ENCODE results near the gene EPB41L3. TPM values are rescaled to one million over a fixed set of nuclear protein-coding genes. Genes with fewer than 3 reads are reported as not detected.

Gene EPB41L3
- total RNA-seq, 1 experiment from 2014 or later: 0.34 TPM

DNA sequence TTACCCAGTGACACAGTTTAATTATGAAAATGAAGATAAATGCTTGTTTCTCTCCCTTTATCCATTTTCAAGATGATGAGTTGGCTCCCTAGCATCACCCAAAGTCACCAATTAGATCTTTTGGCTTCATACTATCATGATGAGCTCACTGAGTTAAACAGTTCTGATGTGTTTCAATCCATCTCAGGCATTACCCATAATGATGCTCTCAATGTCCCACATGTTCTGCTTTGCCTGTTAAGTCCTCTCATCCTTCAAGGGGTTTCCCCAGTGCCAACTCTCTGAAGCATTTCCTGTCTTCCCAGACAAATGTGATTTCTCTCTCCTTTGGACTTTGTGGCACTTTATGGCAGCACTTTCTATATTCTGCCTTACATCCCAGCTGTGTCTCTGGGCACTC lies 92.6 kb downstream of the EPB41L3 start:
- Histone ChIP-seq H4K20me1 (ENCODE audit: insufficient read depth) (no peaks in the 10 kb centered on the region), H3K4me2 (ENCODE audit: low read length) (no peak overlapping the region), H3K9me2 (ENCODE audit: insufficient read depth) (no peaks in the 10 kb centered on the region), H3K4me3 (replicated peaks in 1 of 2; ENCODE audit: low read depth in 1 of 2, low read length in 2 of 2) (no peak overlapping the region), H3K79me2 (ENCODE audit: insufficient read depth, low read length) (no peaks in the 10 kb centered on the region), H3K27ac (ENCODE audit: low read depth, low read length) (no peak overlapping the region), H3K36me3 (ENCODE audit: control insufficient read depth in 1 of 2, insufficient read depth in 2 of 2, low read length in 2 of 2) (no peaks in the 10 kb centered on the region), H3K27me3 (ENCODE audit: insufficient read depth, low read length) (no peaks in the 10 kb centered on the region), H3K9me3 (ENCODE audit: control insufficient read depth in 1 of 2, insufficient read depth in 1 of 2, low read depth in 1 of 2, low read length in 2 of 2) (peaks cover 4 to 34% of the 10 kb centered on the region in 2 experiments; a peak in 2 of 4 replicates), H2AFZ (ENCODE audit: low read depth, low read length, poor library complexity, severe bottlenecking) (no peak overlapping the region), H3K9ac (ENCODE audit: low read length) (no peak overlapping the region), H3K4me1 (ENCODE audit: control insufficient read depth in 1 of 2, insufficient read depth in 2 of 2, low read length in 2 of 2) (no peaks in the 10 kb centered on the region)
- DNase-seq (ENCODE audit: low read depth, low spot score) (no peak), ATAC-seq (no peak)
- ChIA-PET POLR2A (no interaction called here), RAD21 (ENCODE audit: low non-redundant PET in 1 of 2, low total read pairs in 2 of 2, uncharacterized antibody in 2 of 2, unreplicated experiment in 2 of 2) (no interaction called here), CTCF (no interaction called here)
- intact Hi-C loops (cut with micrococcal nuclease): no loop called here
- TF ChIP-seq, protein P1, sequence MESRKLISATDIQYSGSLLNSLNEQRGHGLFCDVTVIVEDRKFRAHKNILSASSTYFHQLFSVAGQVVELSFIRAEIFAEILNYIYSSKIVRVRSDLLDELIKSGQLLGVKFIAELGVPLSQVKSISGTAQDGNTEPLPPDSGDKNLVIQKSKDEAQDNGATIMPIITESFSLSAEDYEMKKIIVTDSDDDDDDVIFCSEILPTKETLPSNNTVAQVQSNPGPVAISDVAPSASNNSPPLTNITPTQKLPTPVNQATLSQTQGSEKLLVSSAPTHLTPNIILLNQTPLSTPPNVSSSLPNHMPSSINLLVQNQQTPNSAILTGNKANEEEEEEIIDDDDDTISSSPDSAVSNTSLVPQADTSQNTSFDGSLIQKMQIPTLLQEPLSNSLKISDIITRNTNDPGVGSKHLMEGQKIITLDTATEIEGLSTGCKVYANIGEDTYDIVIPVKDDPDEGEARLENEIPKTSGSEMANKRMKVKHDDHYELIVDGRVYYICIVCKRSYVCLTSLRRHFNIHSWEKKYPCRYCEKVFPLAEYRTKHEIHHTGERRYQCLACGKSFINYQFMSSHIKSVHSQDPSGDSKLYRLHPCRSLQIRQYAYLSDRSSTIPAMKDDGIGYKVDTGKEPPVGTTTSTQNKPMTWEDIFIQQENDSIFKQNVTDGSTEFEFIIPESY (IDR thresholded peaks at IDR 0.05; ENCODE audit: extremely low read depth, insufficient replicate concordance, low read length): no peak
- no peak for TF ChIP-seq CEBPB (IDR thresholded peaks at IDR 0.05; ENCODE audit: low read depth)
- no peak for TF ChIP-seq FOSL1 (IDR thresholded peaks at IDR 0.05; ENCODE audit: low read depth)
- TF ChIP-seq, protein P2, sequence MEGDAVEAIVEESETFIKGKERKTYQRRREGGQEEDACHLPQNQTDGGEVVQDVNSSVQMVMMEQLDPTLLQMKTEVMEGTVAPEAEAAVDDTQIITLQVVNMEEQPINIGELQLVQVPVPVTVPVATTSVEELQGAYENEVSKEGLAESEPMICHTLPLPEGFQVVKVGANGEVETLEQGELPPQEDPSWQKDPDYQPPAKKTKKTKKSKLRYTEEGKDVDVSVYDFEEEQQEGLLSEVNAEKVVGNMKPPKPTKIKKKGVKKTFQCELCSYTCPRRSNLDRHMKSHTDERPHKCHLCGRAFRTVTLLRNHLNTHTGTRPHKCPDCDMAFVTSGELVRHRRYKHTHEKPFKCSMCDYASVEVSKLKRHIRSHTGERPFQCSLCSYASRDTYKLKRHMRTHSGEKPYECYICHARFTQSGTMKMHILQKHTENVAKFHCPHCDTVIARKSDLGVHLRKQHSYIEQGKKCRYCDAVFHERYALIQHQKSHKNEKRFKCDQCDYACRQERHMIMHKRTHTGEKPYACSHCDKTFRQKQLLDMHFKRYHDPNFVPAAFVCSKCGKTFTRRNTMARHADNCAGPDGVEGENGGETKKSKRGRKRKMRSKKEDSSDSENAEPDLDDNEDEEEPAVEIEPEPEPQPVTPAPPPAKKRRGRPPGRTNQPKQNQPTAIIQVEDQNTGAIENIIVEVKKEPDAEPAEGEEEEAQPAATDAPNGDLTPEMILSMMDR (IDR thresholded peaks at IDR 0.05 in 2 of 3, conservative IDR thresholded peaks at IDR 0.05 in 1 of 3; ENCODE audit: borderline replicate concordance in 1 of 3, insufficient read depth in 1 of 3, low read depth in 2 of 3, low read length in 2 of 3): no peak
- TF ChIP-seq, protein P3, sequence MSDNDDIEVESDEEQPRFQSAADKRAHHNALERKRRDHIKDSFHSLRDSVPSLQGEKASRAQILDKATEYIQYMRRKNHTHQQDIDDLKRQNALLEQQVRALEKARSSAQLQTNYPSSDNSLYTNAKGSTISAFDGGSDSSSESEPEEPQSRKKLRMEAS (IDR thresholded peaks at IDR 0.05): no peak
- TF ChIP-seq JUND (IDR thresholded peaks at IDR 0.05): no peak
- no peak for TF ChIP-seq EZH2phosphoT487 (IDR thresholded peaks at IDR 0.05; ENCODE audit: borderline replicate concordance)
- TF ChIP-seq RAD21 (IDR thresholded peaks at IDR 0.05; ENCODE audit: low read depth): no peak
- TF ChIP-seq ELF1 (IDR thresholded peaks at IDR 0.05; ENCODE audit: borderline replicate concordance, low read depth): no peak
- TF ChIP-seq ZNF274 (IDR thresholded peaks at IDR 0.05; ENCODE audit: low read depth, low read length): no peak
- no peak for TF ChIP-seq EZH2 (IDR thresholded peaks at IDR 0.05)
- no peak for TF ChIP-seq ZFX (IDR thresholded peaks at IDR 0.05)
- no peak for TF ChIP-seq TCF7L2 (IDR thresholded peaks at IDR 0.05; ENCODE audit: borderline replicate concordance, extremely low read depth, insufficient read depth, insufficient read length)
- TF ChIP-seq, protein P4, sequence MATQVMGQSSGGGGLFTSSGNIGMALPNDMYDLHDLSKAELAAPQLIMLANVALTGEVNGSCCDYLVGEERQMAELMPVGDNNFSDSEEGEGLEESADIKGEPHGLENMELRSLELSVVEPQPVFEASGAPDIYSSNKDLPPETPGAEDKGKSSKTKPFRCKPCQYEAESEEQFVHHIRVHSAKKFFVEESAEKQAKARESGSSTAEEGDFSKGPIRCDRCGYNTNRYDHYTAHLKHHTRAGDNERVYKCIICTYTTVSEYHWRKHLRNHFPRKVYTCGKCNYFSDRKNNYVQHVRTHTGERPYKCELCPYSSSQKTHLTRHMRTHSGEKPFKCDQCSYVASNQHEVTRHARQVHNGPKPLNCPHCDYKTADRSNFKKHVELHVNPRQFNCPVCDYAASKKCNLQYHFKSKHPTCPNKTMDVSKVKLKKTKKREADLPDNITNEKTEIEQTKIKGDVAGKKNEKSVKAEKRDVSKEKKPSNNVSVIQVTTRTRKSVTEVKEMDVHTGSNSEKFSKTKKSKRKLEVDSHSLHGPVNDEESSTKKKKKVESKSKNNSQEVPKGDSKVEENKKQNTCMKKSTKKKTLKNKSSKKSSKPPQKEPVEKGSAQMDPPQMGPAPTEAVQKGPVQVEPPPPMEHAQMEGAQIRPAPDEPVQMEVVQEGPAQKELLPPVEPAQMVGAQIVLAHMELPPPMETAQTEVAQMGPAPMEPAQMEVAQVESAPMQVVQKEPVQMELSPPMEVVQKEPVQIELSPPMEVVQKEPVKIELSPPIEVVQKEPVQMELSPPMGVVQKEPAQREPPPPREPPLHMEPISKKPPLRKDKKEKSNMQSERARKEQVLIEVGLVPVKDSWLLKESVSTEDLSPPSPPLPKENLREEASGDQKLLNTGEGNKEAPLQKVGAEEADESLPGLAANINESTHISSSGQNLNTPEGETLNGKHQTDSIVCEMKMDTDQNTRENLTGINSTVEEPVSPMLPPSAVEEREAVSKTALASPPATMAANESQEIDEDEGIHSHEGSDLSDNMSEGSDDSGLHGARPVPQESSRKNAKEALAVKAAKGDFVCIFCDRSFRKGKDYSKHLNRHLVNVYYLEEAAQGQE (IDR thresholded peaks at IDR 0.05; ENCODE audit: low read depth): no peak
- no peak for TF ChIP-seq SP1 (IDR thresholded peaks at IDR 0.05; ENCODE audit: low read depth)
- BruUV-seq (replicated peaks): no TSS peak

All from HCT116 (cell line).